Measurements from ENCODE around the gene USP5. TPM values are rescaled to one million over a fixed set of nuclear protein-coding genes. Genes with fewer than 3 reads are reported as not detected.

The USP5 gene
- total RNA-seq, 4 donors from 2014 or later: 61.9 to 79.3 (median 72.5) TPM

- TF ChIP-seq CTCF (IDR thresholded peaks at IDR 0.05): no peak
- no peak for TF ChIP-seq POLR2A (IDR thresholded peaks at IDR 0.05)
- 71 to 72% methylated on average over 22 of the region's 22 CpGs for WGBS, 2 donors
- peak in 1 of 2 donors; percentile 85 for DNase-seq (ENCODE audit: low spot score in 2 of 2)
- intact Hi-C loops (cut with DNase I; ENCODE audit: low total_unique reads): loop anchor here (5.0 kb wide), 1 partner anchor 210 kb away; no protein-coding TSS in a partner anchor
- H3K4me3 ChIP-seq (ENCODE audit: low read depth, poor library complexity, severe bottlenecking): no peak overlapping the region
These were observed 25.1 kb upstream of the USP5 start for GRCh38 chr12:6826734-6827436.

DNA sequence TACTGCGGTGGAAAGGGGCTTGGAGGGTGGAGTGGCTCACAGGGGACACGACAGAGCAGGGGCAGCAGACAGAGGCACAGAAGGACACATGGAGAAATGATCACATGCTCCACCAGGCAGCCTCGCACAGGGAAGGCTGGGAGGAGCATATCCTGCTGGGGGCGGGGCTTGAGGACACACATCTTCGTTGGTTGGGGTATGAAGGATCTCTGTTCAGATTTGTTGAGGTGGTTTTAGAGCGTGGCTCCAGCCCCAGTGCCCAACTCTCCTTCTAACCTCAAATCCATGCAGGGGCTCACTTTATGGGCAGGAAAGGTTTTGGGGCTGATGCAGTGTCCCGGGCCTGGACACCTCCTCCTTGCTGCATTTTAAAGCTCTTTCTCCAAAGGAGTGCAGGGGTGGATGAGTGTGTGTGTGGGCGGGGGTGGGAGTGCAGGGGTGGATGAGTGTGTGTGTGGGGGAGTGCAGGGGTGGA is 24.5 kb upstream of the USP5 start:
- TF ChIP-seq POLR2A (IDR thresholded peaks at IDR 0.05): no peak
- TF ChIP-seq CTCF (IDR thresholded peaks at IDR 0.05): no peak
- intact Hi-C loops (cut with DNase I; ENCODE audit: low total_unique reads): loop anchor here (5.0 kb wide), 1 partner anchor 210 kb away; no protein-coding TSS in a partner anchor
- H3K4me3 ChIP-seq (ENCODE audit: low read depth, poor library complexity, severe bottlenecking): no peak overlapping the region
- 4 to 5% methylated on average over 7 to 8 of the region's 8 CpGs for WGBS, 2 donors
- DNase-seq (ENCODE audit: low spot score in 2 of 2): peak; percentile 86 to 97

DNA sequence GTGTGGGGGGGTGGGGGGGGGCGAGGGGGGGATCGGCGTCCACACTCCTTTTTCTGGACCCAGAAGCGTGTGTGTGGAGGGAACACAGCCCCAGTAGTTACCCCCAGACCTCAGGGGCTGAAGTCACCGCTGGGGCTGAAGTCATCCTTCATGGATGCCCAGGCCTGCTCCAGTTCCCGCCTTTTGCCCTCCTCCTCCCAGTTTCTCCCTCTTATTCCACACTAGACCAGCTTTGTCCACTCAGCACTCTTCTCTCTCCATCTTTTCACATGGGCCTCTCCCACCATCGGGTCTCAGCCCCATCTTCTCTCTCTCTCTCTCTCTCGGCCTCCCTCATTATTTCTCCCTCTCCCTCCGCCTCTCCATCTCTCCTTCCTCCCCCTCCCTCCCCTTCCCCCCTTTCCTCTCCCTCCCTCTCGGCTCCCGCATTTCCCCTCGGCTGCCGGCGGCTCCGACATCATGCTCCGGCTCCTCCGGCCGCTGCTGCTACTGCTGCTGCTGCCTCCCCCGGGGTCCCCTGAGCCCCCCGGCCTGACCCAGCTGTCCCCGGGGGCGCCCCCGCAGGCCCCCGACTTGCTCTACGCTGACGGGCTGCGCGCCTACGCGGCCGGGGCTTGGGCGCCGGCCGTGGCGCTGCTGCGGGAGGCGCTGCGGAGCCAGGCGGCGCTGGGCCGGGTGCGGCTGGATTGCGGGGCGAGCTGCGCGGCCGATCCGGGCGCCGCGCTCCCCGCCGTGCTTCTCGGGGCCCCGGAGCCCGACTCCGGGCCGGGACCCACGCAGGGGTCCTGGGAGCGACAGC is 23.8 kb upstream of the USP5 start, which contains the start of gene P3H3:
TSS of gene P3H3 (plus strand) at position 426 of the 799 bp plus-strand sequence. CDS start at position 460, 34 bp downstream.
- peak within 1 kb of the TSS; percentile 68 for H3K4me3 ChIP-seq (ENCODE audit: low read depth, poor library complexity, severe bottlenecking)
- intact Hi-C loops (cut with DNase I; ENCODE audit: low total_unique reads): loop anchor here (5.0 kb wide), 1 partner anchor 211 kb away; no protein-coding TSS in a partner anchor
- peak in 1 of 2 donors; percentile 87 for DNase-seq (ENCODE audit: low spot score in 2 of 2)
- WGBS, 2 donors: 1% methylated on average over 18 to 30 of the region's 60 CpGs
- no peak for TF ChIP-seq CTCF (IDR thresholded peaks at IDR 0.05)
- TF ChIP-seq POLR2A (IDR thresholded peaks at IDR 0.05): no peak

DNA sequence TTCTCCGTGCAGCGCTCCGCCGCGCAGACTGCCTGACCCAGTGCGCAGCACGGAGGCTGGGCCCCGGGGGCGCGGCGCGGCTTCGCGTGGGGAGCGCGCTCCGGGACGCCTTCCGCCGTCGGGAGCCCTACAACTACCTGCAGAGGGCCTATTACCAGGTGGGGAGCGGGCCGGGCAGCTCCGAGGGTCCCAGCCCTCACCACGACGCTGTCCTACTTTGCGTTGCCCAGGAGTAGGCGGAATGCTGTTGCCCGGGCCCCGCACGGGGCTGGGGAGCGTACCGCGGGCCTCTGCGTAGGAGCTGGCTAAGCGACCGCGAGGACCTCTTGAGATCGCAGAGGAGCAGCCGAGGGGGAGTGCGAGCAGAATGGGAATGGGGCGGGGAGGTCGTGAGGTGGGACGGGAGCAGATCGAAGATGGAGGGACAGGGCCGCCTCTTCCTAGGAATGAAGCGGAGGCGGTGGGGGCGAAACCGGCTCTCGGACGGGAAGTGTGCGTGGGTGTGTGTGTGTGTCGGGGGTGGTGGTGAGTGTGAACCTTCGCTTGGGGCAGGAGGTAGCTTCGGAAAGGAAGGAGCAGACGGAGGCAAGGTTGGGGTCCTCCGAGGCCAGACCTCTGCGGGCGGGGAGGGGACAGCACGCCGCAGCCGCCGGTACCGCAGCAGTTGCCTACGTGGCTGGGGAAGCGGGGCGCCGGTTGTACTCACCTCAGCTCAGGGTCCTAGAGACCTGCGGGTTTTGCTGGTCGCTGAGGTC is 23.0 kb upstream of the USP5 start:
- no peak for TF ChIP-seq CTCF (IDR thresholded peaks at IDR 0.05)
- TF ChIP-seq POLR2A (IDR thresholded peaks at IDR 0.05): no peak
- DNase-seq (ENCODE audit: low spot score in 2 of 2): peak in 1 of 2 donors; percentile 93
- WGBS, 2 donors: 1% methylated on average over 45 to 50 of the region's 71 CpGs
- intact Hi-C loops (cut with DNase I; ENCODE audit: low total_unique reads): loop anchor here (5.0 kb wide), 1 partner anchor 212 kb away; no protein-coding TSS in a partner anchor
- peak overlapping the region; percentile 68 for H3K4me3 ChIP-seq (ENCODE audit: low read depth, poor library complexity, severe bottlenecking)

DNA sequence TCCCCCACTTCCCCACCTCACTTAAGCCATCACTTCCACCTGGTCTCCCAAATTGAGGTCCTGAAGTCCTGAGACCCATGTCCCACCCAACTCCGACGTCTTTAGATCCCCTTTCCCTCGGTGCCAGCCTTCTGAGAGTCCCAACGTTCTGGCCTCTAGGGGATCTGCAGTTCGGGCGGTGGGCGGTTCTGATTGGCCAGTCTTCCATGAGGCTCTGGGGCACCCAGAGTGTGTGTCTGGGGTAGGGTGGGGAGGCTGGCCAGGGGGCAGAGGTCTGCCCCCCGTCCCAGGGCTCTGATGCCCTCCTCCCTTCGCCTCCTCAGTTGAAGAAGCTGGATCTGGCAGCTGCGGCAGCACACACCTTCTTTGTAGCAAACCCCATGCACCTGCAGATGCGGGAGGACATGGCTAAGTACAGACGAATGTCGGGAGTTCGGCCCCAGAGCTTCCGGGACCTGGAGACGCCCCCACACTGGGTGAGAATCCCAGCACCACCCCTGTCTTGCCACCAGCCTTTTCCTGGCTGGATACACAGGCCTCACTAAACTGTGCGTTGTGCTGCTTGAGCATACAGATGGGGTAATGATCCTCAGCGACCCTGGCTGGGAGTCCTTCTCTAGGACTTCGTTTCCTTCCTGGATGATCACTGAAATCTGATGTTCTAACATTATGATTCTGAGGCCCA is 22.3 kb upstream of the USP5 start:
- TF ChIP-seq CTCF (IDR thresholded peaks at IDR 0.05) (no peak), POLR2A (IDR thresholded peaks at IDR 0.05) (no peak)
- intact Hi-C loops (cut with DNase I; ENCODE audit: low total_unique reads): loop anchor here (5.0 kb wide), 1 partner anchor 212 kb away; no protein-coding TSS in a partner anchor
- peak in 1 of 2 donors; percentile 87 for DNase-seq (ENCODE audit: low spot score in 2 of 2)
- 39 to 50% methylated on average over 15 of the region's 19 CpGs for WGBS, 2 donors
- no peak overlapping the region for H3K4me3 ChIP-seq (ENCODE audit: low read depth, poor library complexity, severe bottlenecking)

All from lower leg skin (tissue), 4 donors.